K562 (cell line): ENCODE measurements around the gene CTDSP1. TPM values are rescaled to one million over a fixed set of nuclear protein-coding genes. Genes with fewer than 3 reads are reported as not detected.
A peak's percentile ranks its signal among the peaks of the same experiment; 100 is the strongest.

Experiments
- ATAC-seq: fragments of 200-7000 bp; cut with Tn5 transposase; 3 replicates; pipeline ENCODE4 v1.9.1; 2020; ENCODE audit warnings: moderate library complexity
- BruUV-seq: library from RNA; stranded (reverse); fragments of 400-500 nt; replicated peaks from 2 replicates; lab custom pipeline; 2021; lab: Mats Ljungman, UMichigan
- CTCF ChIA-PET: fragments of 300-600 bp; formaldehyde crosslinking; extraction: SDS; loops from one replicate; lab custom pipeline; 2021; ENCODE audit warnings: low intra/inter-chr PET ratio; lab: Yijun Ruan, JAX
- POLR2A ChIA-PET: fragments of 300-600, 350-650 bp; sonication (Branson Sonifier 250); formaldehyde crosslinking; extraction: SDS; loops from one replicate; lab custom pipeline; 2021; ENCODE audit warnings: antibody characterized with exemption, inconsistent platforms; lab: Yijun Ruan, JAX
- DNase-seq, 4 experiments: peaks; one replicate each; pipeline versions ENCODE4 v3.0.0 to v3.0.0-alpha.2; 2011 to 2018; ENCODE audit warnings: low spot score in 3 of 4, mixed read lengths in 3 of 4; ENCODE audit errors: extremely low read depth in 1 of 4
- FAIRE-seq: peaks from 2 replicates; lab custom pipeline; 2011; peaks lifted over from hg19 to GRCh38; lab: Jason Lieb, UNC
- H2AFZ ChIP-seq: 2 replicates; pipeline ENCODE4 v1.6.0; 2011; ENCODE audit warnings: low read depth, low read length, control low read depth, inconsistent platforms
- H3K27ac ChIP-seq: fragments of 200-600 bp; 3 replicates; pipeline ENCODE4 v1.8.0; 2011; ENCODE audit warnings: low read depth, mild to moderate bottlenecking, control low read depth, inconsistent platforms, low read length, moderate library complexity, mixed read lengths; ENCODE audit errors: extremely low read depth
- H3K27me3 ChIP-seq, 2 experiments: fragments of 300-600 bp in 1 of 2; 2 replicates in 1 of 2; 3 replicates in 1 of 2; pipeline versions ENCODE4 v1.6.0 to v1.8.0; 2011; ENCODE audit warnings: inconsistent platforms in 2 of 2, low read length in 2 of 2, mild to moderate bottlenecking in 1 of 2, mixed read lengths in 1 of 2, moderate library complexity in 1 of 2; ENCODE audit not compliant: control insufficient read depth in 2 of 2, insufficient read depth in 2 of 2
- H3K36me3 ChIP-seq: fragments of 300-600 bp; 3 replicates; pipeline ENCODE4 v1.8.0; 2011; ENCODE audit warnings: mild to moderate bottlenecking, low read length, inconsistent platforms; ENCODE audit not compliant: control insufficient read depth, insufficient read depth
- H3K4me1 ChIP-seq, 2 experiments: fragments of 200-600 bp in 1 of 2; replicated peaks in 1 of 2; 2 replicates in 1 of 2; 3 replicates in 1 of 2; pipeline versions ENCODE4 v1.5.1 to v1.8.0; 2011; ENCODE audit warnings: inconsistent platforms in 2 of 2, low read length in 2 of 2, mild to moderate bottlenecking in 1 of 2, mixed read lengths in 1 of 2, moderate library complexity in 1 of 2; ENCODE audit not compliant: control insufficient read depth in 2 of 2, insufficient read depth in 2 of 2
- H3K4me2 ChIP-seq: 2 replicates; pipeline ENCODE4 v1.6.1; 2011; ENCODE audit warnings: low read length, control low read depth, inconsistent platforms, mixed read lengths; ENCODE audit not compliant: insufficient read depth
- H3K4me3 ChIP-seq: fragments of 200-600 bp; sonication (generic), shearing (Covaris generic); 2 replicates; pipeline ENCODE4 v1.5.1; 2016; ENCODE audit warnings: control low read depth, inconsistent platforms
- H3K79me2 ChIP-seq: fragments of 200-600 bp; 3 replicates; pipeline ENCODE4 v1.8.0; 2011; ENCODE audit warnings: low read length, inconsistent platforms; ENCODE audit not compliant: control insufficient read depth, insufficient read depth
- H3K9ac ChIP-seq, 2 experiments: 2 replicates each; pipeline versions ENCODE4 v1.6.0 to v1.6.1; 2011; ENCODE audit warnings: low read depth in 2 of 2, low read length in 2 of 2, control low read depth in 1 of 2, inconsistent platforms in 1 of 2, mild to moderate bottlenecking in 1 of 2, mixed read lengths in 1 of 2; ENCODE audit not compliant: insufficient read depth in 1 of 2
- H3K9me1 ChIP-seq: one replicate; pipeline ENCODE4 v1.6.0; 2011; ENCODE audit warnings: inconsistent platforms, mild to moderate bottlenecking, low read length, moderate library complexity; ENCODE audit not compliant: control insufficient read depth, insufficient read depth
- H3K9me3 ChIP-seq: replicated peaks from 2 replicates; pipeline ENCODE4 v1.5.1; 2011; ENCODE audit warnings: low read depth, low read length, inconsistent platforms; ENCODE audit not compliant: control insufficient read depth, insufficient read depth
- H4K20me1 ChIP-seq: replicated peaks from 2 replicates; pipeline ENCODE4 v1.6.1; 2011; ENCODE audit warnings: low read length, inconsistent platforms, mixed read lengths; ENCODE audit not compliant: control insufficient read depth, insufficient read depth
- SRSF1 ChIP-seq: fragments of 200-400 bp; formaldehyde crosslinking; IDR thresholded peaks from 2 replicates; pipeline ENCODE4 v1.6.1; 2017; ENCODE audit warnings: mild to moderate bottlenecking, low read depth, low read length, moderate library complexity
- TEAD4 ChIP-seq, 2 experiments: sonication (generic) in 1 of 2; formaldehyde crosslinking in 1 of 2; IDR thresholded peaks; 2 replicates each; pipeline versions ENCODE4 v1.6.1 to v1.8.0; 2012 to 2022; ENCODE audit warnings: borderline replicate concordance in 1 of 2, inconsistent platforms in 1 of 2, low read length in 1 of 2, mild to moderate bottlenecking in 1 of 2, missing genetic modification reagents in 1 of 2
- TFE3 ChIP-seq: fragments of 450-650 bp; formaldehyde crosslinking; IDR thresholded peaks from 2 replicates; pipeline ENCODE4 v1.4.0; 2020; ENCODE audit warnings: mild to moderate bottlenecking, mixed read lengths
- WGBS: fragments of 100-300 bp; shearing (Covaris generic); methylation state at CpG from one replicate; pipeline ENCODE4 v1.1.6; 2016; ENCODE audit warnings: low coverage, mixed read lengths; ENCODE audit not compliant: insufficient coverage; ENCODE audit errors: missing lambda C conversion rate; 5-methylcytosine and 5-hydroxymethylcytosine counted together
- in situ Hi-C: fragments of 300-500 bp; cut with MboI; formaldehyde crosslinking; loops from 4 replicates; pipeline ENCODE4 v1.15.0; 2018; ENCODE audit warnings: inconsistent platforms, mixed read lengths
- intact Hi-C: fragments of 100-400 bp; cut with micrococcal nuclease; formaldehyde crosslinking; loops from 2 replicates; pipeline ENCODE4 v1.14.2; 2022
- polyA plus RNA-seq, 8 experiments: library from polyadenylated mRNA; depleted of rRNA in 4 of 8; stranded (reverse) in 5 of 8; unstranded in 3 of 8; fragments of >200 nt; fragmentation: Nextera tagmentation in 2 of 8; fragmentation: Illumina TruSeq in 1 of 8; extraction: Ambion mirVana in 2 of 8; extraction: Trizol in 1 of 8; gene quantifications; 2 replicates each; pipeline versions ENCODE4 v1.2.1 to v1.2.3, GENCODE V29; 2011 to 2014; ENCODE audit warnings: inconsistent platforms in 1 of 8, missing spikeins in 1 of 8
- total RNA-seq, 7 experiments: library from RNA; depleted of rRNA in 6 of 7; stranded (reverse); fragments of >200 nt in 6 of 7; fragmentation: Illumina TruSeq in 2 of 7; extraction: Trizol in 2 of 7; gene quantifications; 2 replicates each; pipeline versions ENCODE4 v1.2.1 to v1.2.3, GENCODE V29; 2011 to 2021; ENCODE audit warnings: low replicate concordance in 1 of 7

The CTDSP1 gene
- total and polyA plus RNA-seq, 9 of the 15 experiments (the other 6 are each of a cell fraction or from before 2014, with no cell fraction given) = 2.4 to 74.8 (median 45.8) TPM

GRCh38 chr2:218354850-218355443 is 44.7 kb upstream of the CTDSP1 start:
- no peak overlapping the region for H3K9ac ChIP-seq
- CTCF ChIA-PET = no interaction called here
- in situ Hi-C loops = loop anchor here (5.0 kb wide), 1 partner anchor 53 kb away; no protein-coding TSS in a partner anchor
- H3K9me1 ChIP-seq = no peaks in the 10 kb centered on the region
- H3K27ac ChIP-seq = no peak overlapping the region
- no peaks in the 10 kb centered on the region for H3K9me3 ChIP-seq
- DNase-seq = no peak
- no peaks in the 10 kb centered on the region for H3K79me2 ChIP-seq
- TF ChIP-seq TEAD4 (IDR thresholded peaks at IDR 0.05; ENCODE audit: low read length) (no peak), TEAD4 (CRISPR knock-in tag; IDR thresholded peaks at IDR 0.05; ENCODE audit: borderline replicate concordance) (no peak), TFE3 (peak; percentile 23; the same call in 1 of the 2 replicates), SRSF1 (no peak)
- TF ChIP-seq, all 486 proteins: peak for 1
- FAIRE-seq = no peak
- Histone ChIP-seq H3K4me1 (peaks cover 13 to 17% of the 10 kb centered on the region in 2 experiments; a peak in 4 of 5 replicates), H3K36me3 (no peaks in the 10 kb centered on the region), H2AFZ (no peak overlapping the region), H3K4me3 (no peak overlapping the region), H3K27me3 (no peaks in the 10 kb centered on the region), H3K4me2 (no peak overlapping the region), H4K20me1 (no peaks in the 10 kb centered on the region)
- intact Hi-C loops = no loop called here
- WGBS = 88% methylated on average over 11 of the region's 20 CpGs
- no peak for ATAC-seq
- POLR2A ChIA-PET = interaction anchor here (0.6 kb wide), 1 partner anchor 8 kb away, joined by 3 read pairs; no protein-coding TSS in a partner anchor
- BruUV-seq = no TSS peak
